SU-DHL-6 (cell line): ENCODE measurements around the gene NSUN7.

ENCODE experiments used
- H2AFZ ChIP-seq: fragments of 200-600 bp; sonication (generic); 2 replicates; pipeline ENCODE4 v1.6.1; 2014; ENCODE audit warnings: low read depth, mild to moderate bottlenecking, moderate library complexity, mixed read lengths, antibody characterized with exemption, low read length; ENCODE audit not compliant: severe bottlenecking
- H3F3A ChIP-seq: fragments of 200-600 bp; shearing (Covaris generic); 2 replicates; pipeline ENCODE4 v1.6.0; 2016; ENCODE audit warnings: antibody characterized with exemption, mild to moderate bottlenecking; ENCODE audit not compliant: insufficient read depth
- H3K27ac ChIP-seq: fragments of 200-600 bp; sonication (generic); 2 replicates; pipeline ENCODE4 v1.5.1; 2016; ENCODE audit warnings: low read depth, mild to moderate bottlenecking, low read length, moderate library complexity, mixed read lengths
- H3K27me3 ChIP-seq: fragments of 200-600 bp; sonication (generic), shearing (Covaris generic); 2 replicates; pipeline ENCODE4 v1.6.0; 2014; ENCODE audit warnings: mild to moderate bottlenecking, low read length
- H3K36me3 ChIP-seq: fragments of 200-600 bp; sonication (generic); 2 replicates; pipeline ENCODE4 v1.6.1; 2014; ENCODE audit warnings: mild to moderate bottlenecking, low read length, mixed read lengths
- H3K4me2 ChIP-seq: fragments of 300-600, 200-600 bp; shearing (Covaris generic), sonication (generic); 2 replicates; pipeline ENCODE4 v1.6.0; 2014; ENCODE audit warnings: low read length, low read depth, mild to moderate bottlenecking; ENCODE audit not compliant: poor library complexity, severe bottlenecking
- H3K4me3 ChIP-seq: fragments of 200-600 bp; sonication (generic); 2 replicates; pipeline ENCODE4 v1.5.1; 2014; ENCODE audit warnings: antibody characterized with exemption, low read length, mild to moderate bottlenecking, mixed read lengths; ENCODE audit not compliant: insufficient read depth, poor library complexity, severe bottlenecking
- H3K79me2 ChIP-seq: fragments of 200-600 bp; sonication (generic); 2 replicates; pipeline ENCODE4 v1.6.1; 2014; ENCODE audit warnings: mild to moderate bottlenecking, low read length, moderate library complexity; ENCODE audit not compliant: insufficient read depth
- H3K9ac ChIP-seq: fragments of 200-600 bp; sonication (generic); 2 replicates; pipeline ENCODE4 v1.7.0; 2014; ENCODE audit warnings: mild to moderate bottlenecking, low read length
- H3K9me2 ChIP-seq: fragments of 200-600 bp; sonication (generic); replicated peaks from 2 replicates; pipeline ENCODE4 v1.6.1; 2014; ENCODE audit warnings: low read length; ENCODE audit not compliant: insufficient read depth
- H3K9me3 ChIP-seq: fragments of 200-600 bp; sonication (generic); 2 replicates; pipeline ENCODE4 v1.6.1; 2014; ENCODE audit warnings: low read length, mixed read lengths; ENCODE audit not compliant: insufficient read depth
- H4K20me1 ChIP-seq: fragments of 200-600 bp; sonication (generic); 2 replicates; pipeline ENCODE4 v1.6.1; 2014; ENCODE audit warnings: low read depth, mild to moderate bottlenecking, antibody characterized with exemption, low read length, moderate library complexity, mixed read lengths
- EZH2phosphoT487 ChIP-seq: fragments of 200-600 bp; sonication (generic), shearing (Covaris generic); conservative IDR thresholded peaks from 2 replicates; pipeline ENCODE4 v1.6.1; 2018; ENCODE audit warnings: mild to moderate bottlenecking, antibody characterized with exemption, low read length, moderate library complexity, mixed read lengths
- TF ChIP-seq, protein P1 (sequence below): fragments of 200-600 bp; sonication (generic); IDR thresholded peaks from one replicate; pipeline ENCODE4 v1.5.1; 2017; ENCODE audit warnings: antibody characterized with exemption, mild to moderate bottlenecking, low read length, moderate library complexity; ENCODE audit not compliant: insufficient read depth, poor library complexity, severe bottlenecking

The NSUN7 gene

GRCh38 chr4:40785727-40786126 is 36.0 kb downstream of the NSUN7 start:
- Histone ChIP-seq H3K9me3 (no peaks in the 10 kb centered on the region), H3F3A (no peaks in the 10 kb centered on the region), H3K79me2 (no peaks in the 10 kb centered on the region), H2AFZ (no peak overlapping the region), H3K4me3 (no peak overlapping the region), H4K20me1 (no peaks in the 10 kb centered on the region), H3K27me3 (no peaks in the 10 kb centered on the region), H3K9me2 (no peaks in the 10 kb centered on the region), H3K36me3 (no peaks in the 10 kb centered on the region), H3K27ac (no peak overlapping the region), H3K4me2 (no peak overlapping the region), H3K9ac (no peak overlapping the region)
- no peak for TF ChIP-seq EZH2phosphoT487
- TF ChIP-seq, protein P1, sequence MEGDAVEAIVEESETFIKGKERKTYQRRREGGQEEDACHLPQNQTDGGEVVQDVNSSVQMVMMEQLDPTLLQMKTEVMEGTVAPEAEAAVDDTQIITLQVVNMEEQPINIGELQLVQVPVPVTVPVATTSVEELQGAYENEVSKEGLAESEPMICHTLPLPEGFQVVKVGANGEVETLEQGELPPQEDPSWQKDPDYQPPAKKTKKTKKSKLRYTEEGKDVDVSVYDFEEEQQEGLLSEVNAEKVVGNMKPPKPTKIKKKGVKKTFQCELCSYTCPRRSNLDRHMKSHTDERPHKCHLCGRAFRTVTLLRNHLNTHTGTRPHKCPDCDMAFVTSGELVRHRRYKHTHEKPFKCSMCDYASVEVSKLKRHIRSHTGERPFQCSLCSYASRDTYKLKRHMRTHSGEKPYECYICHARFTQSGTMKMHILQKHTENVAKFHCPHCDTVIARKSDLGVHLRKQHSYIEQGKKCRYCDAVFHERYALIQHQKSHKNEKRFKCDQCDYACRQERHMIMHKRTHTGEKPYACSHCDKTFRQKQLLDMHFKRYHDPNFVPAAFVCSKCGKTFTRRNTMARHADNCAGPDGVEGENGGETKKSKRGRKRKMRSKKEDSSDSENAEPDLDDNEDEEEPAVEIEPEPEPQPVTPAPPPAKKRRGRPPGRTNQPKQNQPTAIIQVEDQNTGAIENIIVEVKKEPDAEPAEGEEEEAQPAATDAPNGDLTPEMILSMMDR, result no peak

- Histone ChIP-seq H3K36me3 (no peaks in the 10 kb centered on the region), H3K79me2 (no peaks in the 10 kb centered on the region), H3K4me2 (no peak overlapping the region), H3K4me3 (no peak overlapping the region), H4K20me1 (no peaks in the 10 kb centered on the region), H2AFZ (no peak overlapping the region), H3F3A (no peaks in the 10 kb centered on the region), H3K9me3 (no peaks in the 10 kb centered on the region), H3K27ac (no peak overlapping the region), H3K9ac (no peak overlapping the region), H3K27me3 (no peaks in the 10 kb centered on the region), H3K9me2 (no peaks in the 10 kb centered on the region)
- TF ChIP-seq, protein P1, result no peak
- no peak for TF ChIP-seq EZH2phosphoT487
These were observed 38.6 kb downstream of the NSUN7 start for GRCh38 chr4:40788331-40788730.

DNA sequence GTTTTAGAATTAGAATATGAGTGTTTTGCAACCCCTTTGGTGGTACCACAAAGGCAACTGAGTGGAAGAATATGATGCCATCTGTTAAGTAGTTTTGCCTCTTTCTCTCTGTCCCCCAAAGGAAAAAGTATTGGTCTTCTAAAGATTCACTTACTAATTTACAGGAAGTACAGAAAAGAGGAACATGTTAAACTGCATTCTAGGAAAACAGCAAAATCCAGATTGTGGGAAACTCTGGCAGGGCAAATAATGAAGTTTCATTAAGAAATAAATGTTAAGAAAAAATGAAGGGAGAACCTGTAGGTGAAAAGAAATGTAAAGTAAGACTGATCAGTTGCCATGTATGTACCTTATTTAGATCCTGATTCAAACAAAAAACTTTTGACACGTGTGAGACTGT is 39.3 kb downstream of the NSUN7 start:
- H2AFZ ChIP-seq, result no peak overlapping the region
- no peaks in the 10 kb centered on the region for H3F3A ChIP-seq
- no peaks in the 10 kb centered on the region for H4K20me1 ChIP-seq
- no peak overlapping the region for H3K9ac ChIP-seq
- H3K27me3 ChIP-seq, result no peaks in the 10 kb centered on the region
- H3K36me3 ChIP-seq, result no peaks in the 10 kb centered on the region
- H3K9me3 ChIP-seq, result no peaks in the 10 kb centered on the region
- H3K4me2 ChIP-seq, result no peak overlapping the region
- no peaks in the 10 kb centered on the region for H3K79me2 ChIP-seq
- no peaks in the 10 kb centered on the region for H3K9me2 ChIP-seq
- TF ChIP-seq, protein P1, result no peak
- TF ChIP-seq EZH2phosphoT487, result no peak
- no peak overlapping the region for H3K4me3 ChIP-seq
- H3K27ac ChIP-seq, result no peak overlapping the region
